Limb (tissue), 2 donors: Measurements from ENCODE around the gene RAB3D.
A peak's percentile ranks its signal among the peaks of the same experiment; 100 is the strongest.
"Not testable (repeated sequence)": the region's sequence is repeated elsewhere in the genome, so short reads cannot be mapped to it uniquely, and the experiment has no call there.

Source experiments
- DNase-seq, 2 donors: peaks; one replicate each; pipeline ENCODE4 v3.0.0-alpha.2; 2016; ENCODE audit errors: extremely low spot score in 2 of 2

Gene RAB3D

DNA sequence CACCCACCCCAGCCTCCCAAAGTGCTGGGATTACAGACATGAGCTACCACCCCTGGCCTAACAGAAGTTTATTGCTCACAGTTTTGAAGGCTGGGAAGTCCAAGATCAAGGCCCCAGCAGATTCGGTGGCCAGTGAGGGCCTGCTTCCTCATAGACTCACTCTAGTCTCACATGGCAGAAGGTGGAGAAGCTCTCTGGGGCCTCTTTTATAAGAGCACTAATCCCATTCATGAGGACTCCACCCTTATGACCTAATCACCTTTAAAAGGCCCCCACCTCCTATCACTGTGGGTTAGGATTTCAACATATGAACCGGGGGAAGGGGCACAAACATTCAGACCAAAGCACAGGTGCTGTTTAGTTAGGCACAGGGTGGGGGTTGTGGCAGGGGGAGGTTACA lies 28.1 kb upstream of the RAB3D start:
- DNase-seq, result no peak

DNA sequence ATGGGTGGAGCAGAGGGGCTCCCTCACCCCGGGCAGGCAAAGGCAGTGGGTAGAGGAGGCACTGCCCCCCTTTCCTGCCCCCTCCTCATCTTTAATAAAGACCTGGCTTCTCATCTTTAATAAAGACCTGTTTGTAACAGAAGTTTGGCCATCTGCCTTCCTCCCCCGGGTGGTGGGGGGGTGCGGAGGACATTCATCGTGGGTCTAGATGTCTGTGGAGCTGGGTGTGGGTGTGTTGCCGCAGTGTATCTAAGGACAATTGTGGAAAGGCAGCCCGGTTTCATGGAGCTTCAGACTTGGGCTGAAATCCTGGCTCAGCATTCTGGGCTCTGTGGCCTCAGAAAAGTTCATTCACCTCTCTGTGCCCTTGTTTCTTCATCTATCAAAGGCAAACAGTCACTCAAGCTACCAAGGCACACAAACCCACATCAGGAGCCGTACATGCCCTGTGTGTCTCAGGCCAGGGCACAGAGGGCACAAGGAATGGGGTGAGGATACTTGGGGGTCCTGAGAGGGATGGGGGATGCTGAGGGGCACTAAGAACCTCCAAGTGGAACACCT lies 26.2 kb upstream of the RAB3D start:
- DNase-seq, result no peak

DNA sequence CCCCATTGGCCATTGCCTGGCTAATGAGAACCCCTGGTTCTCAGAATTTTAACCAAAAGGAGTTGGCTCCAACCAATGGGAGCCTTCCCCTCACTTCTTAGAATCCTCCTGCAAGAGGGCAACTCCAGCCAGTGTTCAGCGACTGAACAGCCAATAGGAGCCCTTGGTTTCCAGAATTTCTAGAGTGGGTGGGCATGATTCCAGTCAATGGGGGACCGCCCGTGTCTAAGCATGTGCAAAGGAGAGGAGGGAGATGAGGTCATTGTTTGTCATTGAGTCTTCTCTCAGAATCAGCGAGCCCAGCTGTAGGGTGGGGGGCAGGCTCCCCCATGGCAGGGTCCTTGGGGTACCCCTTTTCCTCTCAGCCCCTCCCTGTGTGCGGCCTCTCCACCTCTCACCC lies 25.5 kb upstream of the RAB3D start:
- DNase-seq, result no peak

DNA sequence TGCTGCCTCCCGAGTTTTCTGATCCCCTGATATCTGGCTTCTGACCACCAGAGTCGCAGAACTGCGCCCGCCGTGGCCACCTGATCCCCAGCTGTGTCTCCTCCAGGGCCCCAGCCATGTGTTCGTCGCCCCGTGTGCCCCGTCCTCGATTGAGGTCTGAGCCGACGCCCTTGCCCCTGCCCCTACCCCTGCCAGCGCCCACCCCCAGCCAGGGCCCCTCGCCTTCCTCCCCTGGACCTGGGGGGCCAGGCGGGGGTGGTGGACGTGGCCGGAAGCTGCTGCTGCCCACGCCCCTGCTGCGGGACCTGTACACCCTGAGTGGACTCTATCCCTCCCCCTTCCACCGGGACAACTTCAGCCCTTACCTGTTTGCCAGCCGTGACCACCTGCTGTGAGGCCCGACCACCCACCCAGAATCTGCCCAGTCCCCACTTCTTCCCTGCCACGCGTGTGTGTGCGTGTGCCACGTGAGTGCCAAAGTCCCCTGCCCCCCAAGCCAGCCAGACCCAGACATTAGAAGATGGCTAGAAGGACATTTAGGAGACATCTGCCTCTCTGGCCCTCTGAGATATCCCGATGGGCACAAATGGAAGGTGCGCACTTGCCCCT lies 24.9 kb upstream of the RAB3D start:
- no peak for DNase-seq

DNA sequence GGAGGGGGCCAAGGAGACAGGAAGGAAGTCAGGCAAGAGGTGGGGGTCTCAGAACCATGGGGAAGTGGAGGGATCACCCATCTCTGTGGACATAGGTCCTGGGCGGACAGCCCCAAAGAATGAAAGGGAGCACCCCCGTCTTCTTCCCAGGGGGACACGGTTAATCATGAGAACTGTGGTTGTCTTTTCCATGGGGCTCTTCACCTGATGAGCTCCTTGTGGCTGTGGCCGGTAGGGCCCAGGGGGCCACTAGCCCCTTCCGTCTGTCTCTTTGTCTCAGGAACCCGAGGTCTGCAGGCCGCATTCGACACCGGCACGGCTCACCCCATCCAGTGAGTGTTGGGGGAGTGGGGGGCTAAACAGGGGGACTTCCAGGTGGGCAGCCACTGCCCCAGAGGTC lies 24.4 kb upstream of the RAB3D start:
- DNase-seq, result no peak

DNA sequence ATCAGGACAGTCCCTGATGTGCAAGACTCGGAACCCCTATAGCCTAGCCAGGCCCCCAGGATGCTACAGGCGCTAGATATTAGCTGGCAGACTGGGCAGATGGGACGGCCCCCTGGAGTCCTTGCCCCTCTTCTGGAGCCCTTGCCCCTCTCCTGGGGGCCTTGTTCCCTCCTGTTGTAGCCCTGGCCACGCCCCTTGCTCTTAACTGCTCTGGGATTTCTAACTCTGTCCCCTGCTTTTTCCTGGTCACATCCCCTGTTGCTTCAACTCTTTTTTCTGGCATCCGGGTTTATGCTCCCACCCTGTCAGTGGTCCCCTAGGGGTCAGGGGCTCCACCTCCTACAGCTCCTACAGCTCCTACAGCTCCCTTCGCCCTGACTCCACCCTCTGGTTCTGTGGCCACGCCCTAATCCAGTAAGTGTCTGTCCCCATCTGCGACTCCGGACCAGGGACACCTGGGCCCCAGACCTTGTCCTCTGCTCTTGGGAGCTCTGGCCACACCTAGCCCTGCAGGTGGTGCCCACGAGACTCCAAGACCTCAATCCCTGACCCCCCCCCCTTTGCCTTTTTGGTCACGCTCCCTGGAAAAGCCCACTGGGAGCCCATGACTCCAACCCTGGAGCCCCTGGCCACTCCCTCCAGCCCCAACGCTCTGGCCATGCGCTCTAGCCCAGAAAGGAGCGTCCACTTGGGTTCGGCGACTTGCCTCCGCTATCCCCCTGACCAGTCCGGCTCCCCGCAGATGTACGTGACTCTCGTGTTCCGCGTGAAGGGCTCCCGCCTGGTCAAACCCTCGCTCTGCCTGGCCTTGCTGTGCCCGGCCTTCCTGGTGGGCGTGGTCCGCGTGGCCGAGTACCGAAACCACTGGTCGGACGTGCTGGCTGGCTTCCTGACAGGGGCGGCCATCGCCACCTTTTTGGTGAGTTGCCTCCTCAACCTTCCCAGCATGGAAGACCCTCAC lies 22.6 kb upstream of the RAB3D start:
- DNase-seq, result no peak

DNA sequence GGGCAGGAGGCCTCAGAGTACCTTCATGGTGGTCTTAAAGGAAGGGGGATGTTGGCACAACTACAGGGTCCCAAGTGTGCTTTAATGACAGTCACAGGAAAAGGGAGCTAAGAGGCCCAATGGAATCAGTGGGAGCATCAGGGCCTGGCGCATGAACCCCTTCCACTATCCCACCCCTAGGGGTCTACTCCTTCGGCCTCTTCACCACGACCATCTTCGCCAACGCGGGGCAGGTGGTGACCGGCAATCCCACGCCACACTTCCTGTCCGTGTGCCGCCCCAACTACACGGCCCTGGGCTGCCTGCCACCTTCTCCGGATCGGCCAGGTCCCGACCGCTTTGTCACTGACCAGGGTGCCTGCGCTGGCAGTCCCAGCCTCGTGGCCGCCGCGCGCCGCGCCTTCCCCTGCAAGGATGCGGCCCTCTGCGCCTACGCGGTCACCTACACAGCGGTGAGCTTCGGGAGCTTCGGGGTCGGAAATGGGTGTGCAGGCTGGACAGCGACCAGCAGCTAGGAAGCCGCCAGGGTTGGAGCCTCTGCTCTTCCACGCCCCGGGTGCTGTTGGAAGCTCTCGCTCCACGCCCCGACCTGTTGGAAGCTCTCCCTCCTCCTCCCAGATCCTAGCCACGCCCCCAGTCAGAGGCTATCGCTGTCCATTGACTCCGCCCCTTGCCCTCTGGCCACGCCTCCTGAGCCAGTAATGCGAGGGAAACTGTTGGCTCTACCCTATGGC lies 21.7 kb upstream of the RAB3D start:
- no peak for DNase-seq

DNA sequence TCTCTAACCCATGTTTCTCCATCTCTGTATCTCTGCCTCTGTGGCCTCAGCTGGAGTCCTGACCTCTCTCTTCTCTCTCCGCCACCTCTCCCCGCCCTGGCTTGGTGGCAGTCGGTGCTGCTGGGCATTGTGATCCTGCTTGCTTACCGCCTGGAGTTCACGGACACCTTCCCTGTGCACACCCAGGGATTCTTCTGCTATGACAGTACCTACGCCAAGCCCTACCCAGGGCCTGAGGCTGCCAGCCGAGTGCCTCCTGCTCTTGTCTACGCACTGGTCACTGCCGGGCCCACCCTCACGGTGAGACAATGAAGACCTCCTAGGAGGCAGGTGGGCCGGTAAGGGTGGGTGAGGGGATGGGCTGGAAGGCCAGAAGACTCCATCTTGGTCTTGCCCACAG lies 20.0 kb upstream of the RAB3D start:
- no peak for DNase-seq

DNA sequence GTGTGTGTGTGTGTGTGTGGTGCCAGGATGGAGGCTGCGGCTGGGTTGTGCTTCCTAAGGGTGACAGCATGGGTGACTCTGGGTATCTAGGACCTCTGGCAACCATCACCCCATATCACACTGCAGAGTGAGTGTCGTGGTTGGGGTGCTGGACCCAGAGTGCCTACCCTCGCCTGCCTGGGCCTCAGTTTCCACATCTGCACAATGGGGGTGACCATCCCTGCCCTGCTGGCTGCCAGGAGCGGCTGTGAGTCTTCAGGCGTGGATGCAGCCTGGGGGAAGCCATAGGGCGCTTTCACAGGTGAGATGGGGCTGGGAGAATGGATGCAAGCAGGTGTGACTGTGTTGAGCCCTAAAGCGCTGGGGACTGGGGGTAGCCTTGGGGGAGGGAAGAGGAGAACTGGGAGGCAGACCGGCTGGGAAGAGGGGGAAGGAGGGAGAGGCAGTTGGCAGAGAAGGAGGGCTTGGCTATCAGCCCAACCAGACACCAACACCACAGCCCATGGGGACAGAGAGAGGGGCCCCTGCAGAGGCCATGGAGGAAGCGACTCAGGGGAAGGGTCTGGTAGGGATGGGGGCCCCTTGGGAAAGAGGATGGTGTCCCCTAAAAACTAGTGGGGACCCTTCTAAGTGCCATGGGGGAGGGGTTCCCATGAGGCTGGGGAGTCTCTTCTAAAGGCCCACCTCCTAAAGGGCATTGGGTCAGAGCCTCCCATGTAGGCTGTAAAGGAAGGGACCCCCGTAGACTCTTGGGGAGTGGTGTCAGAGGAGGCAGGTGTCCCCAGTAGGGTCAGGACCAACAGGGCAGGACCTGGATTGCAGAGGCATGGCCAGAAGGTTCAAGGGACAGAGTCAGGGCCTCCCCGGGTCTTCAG lies 17.5 kb upstream of the RAB3D start:
- no peak for DNase-seq

DNA sequence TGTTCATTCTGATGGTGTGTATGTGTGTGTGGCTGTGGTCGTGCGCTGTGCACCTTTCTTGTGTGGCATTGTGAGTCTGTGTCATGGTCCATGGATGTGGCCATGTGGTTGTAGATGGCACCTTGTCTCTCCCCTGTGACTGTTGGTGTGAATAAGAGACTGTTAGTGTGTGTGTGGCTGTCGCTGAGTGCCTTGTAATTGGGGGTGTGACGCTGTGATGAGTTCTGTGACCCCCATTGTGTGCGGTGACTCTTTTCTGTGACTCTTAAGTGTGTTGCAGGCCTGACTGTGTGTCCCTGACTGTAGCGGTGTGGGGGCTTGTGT lies 16.6 kb upstream of the RAB3D start:
- no peak for DNase-seq

DNA sequence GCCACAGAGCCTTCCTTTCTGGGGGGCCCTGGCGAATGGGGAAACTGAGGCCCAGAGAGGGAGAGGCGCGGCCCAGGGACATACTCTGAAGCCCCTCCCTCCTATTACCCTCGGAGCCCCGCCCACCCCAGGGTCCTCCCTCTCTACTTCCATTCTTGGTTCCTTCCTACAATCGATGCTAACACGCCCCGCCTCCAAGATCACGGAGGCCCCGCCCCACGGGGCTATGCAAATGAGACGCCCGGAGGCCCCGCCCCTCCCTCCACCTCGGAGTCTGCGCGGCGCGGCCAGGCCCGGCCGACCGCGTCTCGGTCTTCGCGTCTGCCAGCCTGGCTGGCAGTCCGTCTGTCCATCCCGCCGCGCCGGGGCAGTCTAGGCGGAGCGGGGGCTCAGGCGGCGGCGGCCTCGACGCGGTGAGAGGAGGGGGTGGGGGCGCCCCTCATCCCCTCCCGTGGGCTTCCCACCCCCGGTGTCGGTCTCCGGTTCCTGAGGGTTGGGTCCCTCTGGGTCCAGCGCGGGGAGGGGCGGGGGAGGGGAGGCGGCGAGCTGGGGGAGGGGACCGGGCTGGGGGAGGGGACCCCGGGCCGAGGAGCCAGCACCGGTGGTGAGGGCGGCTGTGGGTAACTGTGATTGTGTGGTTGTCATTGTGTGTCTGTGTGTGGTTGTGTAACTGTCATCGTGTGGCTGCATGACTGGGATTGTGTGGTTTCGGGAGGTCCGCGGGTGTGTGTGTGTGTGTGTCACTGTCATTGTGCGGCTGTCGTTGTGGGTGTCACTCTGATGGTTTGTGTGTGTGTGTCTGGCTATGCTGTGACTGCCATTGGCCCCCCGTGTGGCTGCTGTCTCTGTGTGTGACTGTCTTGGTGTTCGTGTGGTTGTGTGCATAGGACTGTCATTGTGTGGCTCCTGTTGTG lies 16.0 kb upstream of the RAB3D start, which contains the start of gene PLPPR2:
PLPPR2 (plus strand) TSS at position 273 of the 914 bp plus-strand sequence. CDS start 2,242 bp downstream, outside the sequence.
- DNase-seq, result peak; percentile 77 to 94

DNA sequence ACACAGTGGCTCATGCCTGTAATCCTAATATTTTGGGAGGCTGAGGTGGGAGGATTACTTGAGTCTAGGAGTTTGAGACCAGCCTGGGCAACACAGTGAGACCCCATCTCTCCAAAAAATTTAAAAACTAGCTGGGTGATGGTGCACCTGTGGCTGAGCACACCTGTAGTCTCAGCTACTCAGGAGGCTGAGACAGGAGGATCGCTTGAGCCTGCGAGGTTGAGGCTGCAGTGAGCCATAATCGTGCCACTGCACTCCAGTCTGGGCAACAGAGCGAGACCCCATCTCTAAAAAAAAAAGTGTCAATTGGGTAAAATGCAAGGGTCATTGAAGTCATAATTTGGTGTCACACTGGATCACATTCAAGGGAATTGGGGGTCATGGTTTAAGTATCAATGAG lies 14.6 kb upstream of the RAB3D start:
- DNase-seq, result not testable (repeated sequence)

DNA sequence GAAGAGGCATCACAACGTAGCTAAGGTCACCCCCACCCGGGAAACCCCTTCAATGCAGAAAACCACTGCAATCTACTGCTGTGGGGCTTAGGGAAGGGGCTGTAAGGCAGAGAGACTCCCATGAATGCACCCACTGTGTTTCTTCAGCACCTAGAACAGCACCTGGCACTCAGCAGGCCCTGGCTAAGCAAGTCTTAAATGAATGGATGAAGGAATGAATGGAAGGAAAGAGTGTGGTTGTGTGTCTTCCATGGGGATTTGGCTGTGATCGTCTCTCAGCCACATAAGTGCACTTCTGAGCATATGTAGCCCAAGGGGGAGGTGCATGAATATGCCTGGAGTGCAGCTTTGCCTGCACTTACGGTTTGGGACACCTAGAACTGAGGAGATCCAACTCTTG lies 9.7 kb upstream of the RAB3D start:
- DNase-seq, result no peak

DNA sequence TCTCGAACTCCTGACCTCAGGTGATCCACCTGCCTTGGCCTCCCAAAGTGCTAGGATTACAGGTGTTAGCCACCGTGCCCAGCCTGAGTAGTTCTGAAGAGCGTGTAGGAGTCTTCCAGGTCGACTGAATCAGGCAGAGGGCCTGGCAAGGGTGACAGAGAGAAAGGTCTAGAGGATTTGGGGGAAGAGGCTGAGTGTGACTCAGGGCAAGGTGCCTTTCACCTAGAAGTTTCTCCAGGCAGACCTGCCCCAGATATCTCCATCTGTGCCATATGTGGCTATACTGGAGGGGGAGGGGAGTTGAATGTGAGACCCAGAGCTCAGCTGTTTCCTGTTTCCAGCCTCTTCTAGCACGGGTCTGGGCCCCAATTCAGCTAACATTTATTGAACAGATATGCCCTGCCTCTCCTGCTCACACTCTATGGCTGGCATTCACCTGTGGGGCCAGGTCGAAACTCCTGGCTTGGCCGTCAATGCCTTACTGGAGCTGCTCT lies 8.1 kb upstream of the RAB3D start:
- no peak for DNase-seq

DNA sequence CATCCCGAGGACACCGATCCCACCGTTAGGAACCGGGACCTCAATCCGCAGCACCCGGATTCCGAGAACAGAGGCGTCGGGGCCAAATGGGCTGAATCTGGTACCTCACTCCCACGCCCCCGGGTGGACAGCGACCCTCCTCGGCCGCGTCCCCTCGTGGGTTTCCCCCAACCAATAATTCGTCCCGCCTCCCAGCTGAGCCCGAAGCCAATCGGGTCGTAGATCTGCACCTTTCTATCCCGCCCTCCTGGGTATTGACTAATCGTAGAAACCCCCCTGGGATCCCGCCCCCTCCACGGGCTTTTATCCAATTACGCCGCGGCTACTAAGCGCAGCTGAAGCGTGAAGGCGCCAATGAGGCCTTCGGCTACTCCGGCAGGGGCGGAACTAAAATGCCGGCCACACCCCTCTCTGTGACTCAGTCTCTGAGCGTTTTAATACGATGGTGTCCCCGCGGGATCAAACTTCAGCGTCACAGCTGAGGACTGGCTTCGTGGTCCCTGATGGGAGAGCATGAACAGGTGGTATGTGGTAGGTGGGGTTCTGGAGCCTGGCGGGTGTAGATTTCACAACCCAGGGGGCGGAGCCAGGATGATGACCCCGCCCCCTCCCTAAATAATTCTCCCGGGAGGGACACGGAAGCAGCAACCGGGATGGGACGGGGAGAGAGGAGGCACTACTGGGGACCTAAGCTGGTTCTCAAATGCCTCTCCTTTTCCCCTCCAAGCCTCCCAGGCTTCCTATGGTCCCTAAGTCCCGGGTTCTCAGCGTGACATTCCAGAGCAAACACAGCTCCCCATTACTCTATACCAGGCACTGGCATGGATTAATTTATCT lies 6.9 kb upstream of the RAB3D start, which contains the start of the genes CCDC159 and TMEM205:
CCDC159 (plus strand) TSS at position 416 of the 837 bp plus-strand sequence; CDS start at position 504, 88 bp downstream.
TMEM205 (minus strand) TSS at position 165 of the 837 bp plus-strand sequence. CDS start 649 bp downstream, outside the sequence.
- peak; percentile 95 to 96 for DNase-seq

DNA sequence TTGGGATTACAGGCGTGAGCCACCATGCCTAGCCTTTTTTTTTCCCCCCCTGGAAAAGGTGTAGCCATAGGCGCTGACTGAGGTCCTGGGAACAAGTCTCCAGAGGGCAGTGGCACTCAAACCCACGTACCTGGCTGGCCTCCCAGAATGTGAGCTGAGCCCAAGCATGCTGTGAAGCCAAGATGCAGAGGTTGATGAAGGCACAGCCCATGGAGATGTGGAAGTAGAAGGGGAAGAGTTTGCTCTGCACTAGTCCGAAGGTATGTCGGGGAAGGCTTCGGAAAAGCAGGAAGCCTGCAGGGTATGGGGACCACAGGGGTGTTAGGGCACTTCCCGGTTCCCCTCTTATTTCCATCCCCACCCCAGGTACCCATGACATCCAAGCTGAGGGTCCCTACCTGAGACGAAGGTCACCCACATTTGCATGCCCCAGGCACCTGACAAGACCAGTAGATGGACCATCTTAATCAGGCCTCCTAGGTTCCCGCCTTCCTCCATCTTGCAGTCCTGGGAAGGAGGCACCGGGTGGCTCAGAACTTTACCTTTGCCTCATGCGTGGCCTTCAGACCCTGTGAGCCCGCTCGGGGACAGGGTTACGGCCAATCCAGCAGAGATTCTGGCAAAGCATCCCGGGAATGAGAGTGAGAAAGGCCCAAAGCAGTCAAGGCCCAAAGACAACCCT lies 5.8 kb upstream of the RAB3D start:
- no peak for DNase-seq

DNA sequence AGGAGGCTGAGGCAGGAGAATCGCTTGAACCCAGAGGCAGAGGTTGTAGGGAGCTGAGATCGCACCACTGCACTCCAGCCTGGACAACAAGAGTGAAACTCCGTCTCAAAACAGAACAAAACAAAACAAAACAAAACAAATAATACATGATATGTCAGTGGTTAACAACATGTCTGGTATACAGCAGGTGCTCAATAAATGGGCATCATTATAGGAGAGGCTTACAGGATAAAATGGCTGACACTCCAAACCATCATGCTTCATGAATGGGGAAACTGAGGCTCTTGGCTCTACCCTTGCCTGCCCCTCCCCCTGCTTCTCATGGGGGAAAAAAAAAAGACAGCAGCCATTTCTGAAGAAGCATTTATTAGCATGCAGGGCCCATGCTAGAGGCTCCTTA lies 3.0 kb upstream of the RAB3D start:
- DNase-seq, result no peak

DNA sequence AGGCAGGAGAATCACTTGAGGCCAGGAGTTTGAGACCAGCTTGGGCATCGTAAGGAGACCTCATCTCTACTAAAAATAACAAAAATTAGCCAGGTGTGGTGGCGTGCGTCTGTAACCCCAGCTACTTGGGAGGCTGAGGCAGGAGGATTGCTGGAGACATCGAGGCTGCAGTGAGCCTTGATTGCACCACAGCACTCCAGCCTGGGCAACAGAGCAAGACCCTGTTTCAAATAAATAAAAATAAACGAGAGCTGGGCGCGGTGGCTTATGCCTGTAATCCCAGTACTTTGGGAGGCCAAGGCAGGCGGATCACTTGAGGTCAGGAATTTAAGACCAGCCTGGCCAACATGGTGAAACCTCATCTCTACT lies 626 bp upstream of the RAB3D start:
- DNase-seq, result not testable (repeated sequence)
